AG10803 (cell line): Measurements from ENCODE around the gene GMCL2.

Source experiments
- DNase-seq: peaks from one replicate; pipeline ENCODE4 v3.0.0; 2010; ENCODE audit warnings: low read depth
- H3K4me3 ChIP-seq: 2 replicates; pipeline ENCODE4 v1.5.1; 2011; ENCODE audit warnings: mild to moderate bottlenecking, low read length, control low read depth
- CTCF ChIP-seq: conservative IDR thresholded peaks from 2 replicates; pipeline ENCODE4 v1.5.1; 2011; ENCODE audit warnings: mild to moderate bottlenecking, low read length, control low read depth, inconsistent platforms

The GMCL2 gene

GRCh38 chr5:178150977-178151734, 36.0 kb downstream of the GMCL2 start:
- no peak for TF ChIP-seq CTCF
- no peak for DNase-seq
- no peak overlapping the region for H3K4me3 ChIP-seq

GRCh38 chr5:178149199-178149932, 37.8 kb downstream of the GMCL2 start:
- TF ChIP-seq CTCF: no peak
- peak; percentile 12 for DNase-seq
- no peak overlapping the region for H3K4me3 ChIP-seq

- no peak overlapping the region for H3K4me3 ChIP-seq
- DNase-seq: no peak
- no peak for TF ChIP-seq CTCF
These were observed 39.8 kb downstream of the GMCL2 start for GRCh38 chr5:178147406-178147805.

GRCh38 chr5:178145965-178146820, 41.0 kb downstream of the GMCL2 start:
- H3K4me3 ChIP-seq: no peak overlapping the region
- DNase-seq: peak; percentile 26
- TF ChIP-seq CTCF: peak; percentile 67

GRCh38 chr5:178143901-178144300, 43.3 kb downstream of the GMCL2 start:
- H3K4me3 ChIP-seq: no peak overlapping the region
- peak; percentile 76 for DNase-seq
- no peak for TF ChIP-seq CTCF

GRCh38 chr5:178143246-178143645, 43.9 kb downstream of the GMCL2 start:
- no peak overlapping the region for H3K4me3 ChIP-seq
- DNase-seq: no peak
- TF ChIP-seq CTCF: no peak
